Astrocyte (in vitro differentiated cells and primary cell): ENCODE data around the gene HYAL2.

Experiments used
- EZH2 ChIP-seq: IDR thresholded peaks from 2 replicates; pipeline ENCODE4 v1.6.1; 2012; ENCODE audit warnings: mild to moderate bottlenecking, low read length, inconsistent platforms; ENCODE audit not compliant: insufficient read depth
- TF ChIP-seq, protein P1 (sequence below): IDR thresholded peaks from 2 replicates; pipeline ENCODE4 v1.5.1; 2011; ENCODE audit warnings: low read depth, mild to moderate bottlenecking, inconsistent platforms, low read length, moderate library complexity; ENCODE audit not compliant: insufficient read depth

DNA sequence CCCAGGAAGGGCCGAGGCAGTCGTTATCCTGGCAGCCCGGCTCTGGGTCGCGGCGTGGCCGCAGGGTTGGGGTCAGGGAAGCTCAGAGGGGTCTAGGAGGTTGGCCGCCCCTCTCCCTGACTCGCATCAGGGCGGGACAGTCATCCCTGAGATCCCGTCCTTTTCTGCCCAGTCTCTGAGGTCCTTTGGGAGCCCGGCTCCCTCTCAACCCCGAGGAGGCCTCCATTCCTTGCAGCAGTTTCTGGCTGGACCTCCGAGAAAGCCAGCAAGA is 495 bp downstream of the HYAL2 start:
- TF ChIP-seq, protein P1, sequence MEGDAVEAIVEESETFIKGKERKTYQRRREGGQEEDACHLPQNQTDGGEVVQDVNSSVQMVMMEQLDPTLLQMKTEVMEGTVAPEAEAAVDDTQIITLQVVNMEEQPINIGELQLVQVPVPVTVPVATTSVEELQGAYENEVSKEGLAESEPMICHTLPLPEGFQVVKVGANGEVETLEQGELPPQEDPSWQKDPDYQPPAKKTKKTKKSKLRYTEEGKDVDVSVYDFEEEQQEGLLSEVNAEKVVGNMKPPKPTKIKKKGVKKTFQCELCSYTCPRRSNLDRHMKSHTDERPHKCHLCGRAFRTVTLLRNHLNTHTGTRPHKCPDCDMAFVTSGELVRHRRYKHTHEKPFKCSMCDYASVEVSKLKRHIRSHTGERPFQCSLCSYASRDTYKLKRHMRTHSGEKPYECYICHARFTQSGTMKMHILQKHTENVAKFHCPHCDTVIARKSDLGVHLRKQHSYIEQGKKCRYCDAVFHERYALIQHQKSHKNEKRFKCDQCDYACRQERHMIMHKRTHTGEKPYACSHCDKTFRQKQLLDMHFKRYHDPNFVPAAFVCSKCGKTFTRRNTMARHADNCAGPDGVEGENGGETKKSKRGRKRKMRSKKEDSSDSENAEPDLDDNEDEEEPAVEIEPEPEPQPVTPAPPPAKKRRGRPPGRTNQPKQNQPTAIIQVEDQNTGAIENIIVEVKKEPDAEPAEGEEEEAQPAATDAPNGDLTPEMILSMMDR: no peak
- TF ChIP-seq EZH2: no peak
